SK-N-SH (cell line): ENCODE measurements around the gene TRHDE. TPM values are rescaled to one million over a fixed set of nuclear protein-coding genes. Genes with fewer than 3 reads are reported as not detected.
"Not testable (repeated sequence)": the region's sequence is repeated elsewhere in the genome, so short reads cannot be mapped to it uniquely, and the experiment has no call there.

Source experiments
- CTCF ChIA-PET: fragments of 300-600, 350-600 bp; formaldehyde crosslinking; extraction: SDS; loops from one replicate; lab custom pipeline; 2021; lab: Yijun Ruan, JAX
- POLR2A ChIA-PET: fragments of 350-600 bp; sonication (Branson Sonifier 250); formaldehyde crosslinking; extraction: SDS; loops from one replicate; lab custom pipeline; 2020; ENCODE audit warnings: antibody characterized with exemption, inconsistent platforms; lab: Yijun Ruan, JAX
- DNase-seq: peaks from one replicate; pipeline ENCODE4 v3.0.0; 2012
- H2AFZ ChIP-seq: fragments of 200-600 bp; sonication (generic); 2 replicates; pipeline ENCODE4 v1.8.1; 2016; ENCODE audit warnings: antibody characterized with exemption, mild to moderate bottlenecking, low read depth
- H3F3A ChIP-seq: fragments of 200-600 bp; sonication (generic); replicated peaks from 2 replicates; pipeline ENCODE3; 2016; ENCODE audit warnings: antibody characterized with exemption, mild to moderate bottlenecking; ENCODE audit not compliant: insufficient read depth
- H3K27ac ChIP-seq, 2 experiments: fragments of 200-500 bp in 1 of 2; fragments of 200-600 bp in 1 of 2; sonication (Bioruptor generic) in 1 of 2; sonication (generic), shearing (Covaris generic) in 1 of 2; 2 replicates each; pipeline versions ENCODE4 v1.5.1 to v1.6.1; 2014 to 2016; ENCODE audit warnings: low read depth in 2 of 2, inconsistent platforms in 1 of 2, low read length in 1 of 2, mild to moderate bottlenecking in 1 of 2, mixed read lengths in 1 of 2
- H3K27me3 ChIP-seq: fragments of 200-600 bp; sonication (generic), shearing (Covaris generic); 2 replicates; pipeline ENCODE4 v1.6.1; 2016; ENCODE audit warnings: mixed run types; ENCODE audit not compliant: insufficient read depth
- H3K36me3 ChIP-seq, 2 experiments: fragments of 200-500 bp in 1 of 2; fragments of 200-600 bp in 1 of 2; sonication (Bioruptor generic) in 1 of 2; sonication (generic) in 1 of 2; replicated peaks in 1 of 2; 2 replicates each; pipeline versions ENCODE3 to v1.5.1; 2014 to 2016; ENCODE audit warnings: low read length in 1 of 2, mild to moderate bottlenecking in 1 of 2; ENCODE audit not compliant: insufficient read depth in 2 of 2, control insufficient read depth in 1 of 2
- H3K4me1 ChIP-seq, 2 experiments: fragments of 200-500 bp in 1 of 2; fragments of 200-600 bp in 1 of 2; sonication (Bioruptor generic) in 1 of 2; sonication (generic), shearing (Covaris generic) in 1 of 2; 2 replicates each; pipeline versions ENCODE4 v1.5.1 to v1.6.1; 2014 to 2016; ENCODE audit warnings: low read depth in 1 of 2, low read length in 1 of 2, mixed run types in 1 of 2; ENCODE audit not compliant: insufficient read depth in 2 of 2, control insufficient read depth in 1 of 2
- H3K4me2 ChIP-seq: fragments of 200-600 bp; sonication (generic), shearing (Covaris generic); 2 replicates; pipeline ENCODE4 v1.6.1; 2017; ENCODE audit warnings: mixed run types
- H3K4me3 ChIP-seq, 2 experiments: fragments of 200-500 bp in 1 of 2; fragments of 200-600 bp in 1 of 2; sonication (Bioruptor generic) in 1 of 2; sonication (generic), shearing (Covaris generic) in 1 of 2; 2 replicates each; pipeline versions ENCODE4 v1.5.1 to v1.8.1; 2014 to 2016; ENCODE audit warnings: low read depth in 2 of 2, inconsistent platforms in 1 of 2, low read length in 1 of 2, mild to moderate bottlenecking in 1 of 2, mixed read lengths in 1 of 2, moderate library complexity in 1 of 2
- H3K79me2 ChIP-seq: fragments of 200-600 bp; sonication (generic); 2 replicates; pipeline ENCODE4 v1.8.1; 2017; ENCODE audit warnings: mild to moderate bottlenecking; ENCODE audit not compliant: insufficient read depth
- H3K9ac ChIP-seq: fragments of 200-600 bp; sonication (generic); 2 replicates; pipeline ENCODE4 v1.6.1; 2017; ENCODE audit warnings: mixed run types
- H3K9me2 ChIP-seq: fragments of 200-600 bp; sonication (generic); 2 replicates; pipeline ENCODE4 v1.6.1; 2017; ENCODE audit warnings: mixed run types
- H3K9me3 ChIP-seq: fragments of 200-600 bp; sonication (generic); 2 replicates; pipeline ENCODE4 v1.6.1; 2017; ENCODE audit warnings: mixed run types, mild to moderate bottlenecking, moderate library complexity
- H4K20me1 ChIP-seq: fragments of 200-600 bp; sonication (generic); 2 replicates; pipeline ENCODE4 v1.6.1; 2017; ENCODE audit warnings: mild to moderate bottlenecking, mixed run types; ENCODE audit not compliant: insufficient read depth
- CHD2 ChIP-seq: fragments of 150-350 bp; IDR thresholded peaks from 2 replicates; pipeline ENCODE4 v1.6.1; 2018; ENCODE audit warnings: low read length; ENCODE audit not compliant: partially characterized antibody
- ELF1 ChIP-seq: IDR thresholded peaks from 2 replicates; pipeline ENCODE4 v1.4.0; 2012
- GABPA ChIP-seq: IDR thresholded peaks from 2 replicates; pipeline ENCODE4 v1.4.0; 2012; ENCODE audit warnings: low read depth, mild to moderate bottlenecking
- JUND ChIP-seq: IDR thresholded peaks from 2 replicates; pipeline ENCODE4 v1.4.0; 2012
- NRF1 ChIP-seq: IDR thresholded peaks from 2 replicates; pipeline ENCODE4 v1.6.1; 2012; ENCODE audit warnings: low read depth, mild to moderate bottlenecking, low read length
- POLR2AphosphoS5 ChIP-seq: IDR thresholded peaks from 2 replicates; pipeline ENCODE4 v1.6.1; 2012; ENCODE audit warnings: low read depth, low read length
- RCOR1 ChIP-seq: fragments of 150-350 bp; IDR thresholded peaks from 2 replicates; pipeline ENCODE4 v1.6.1; 2017; ENCODE audit warnings: antibody characterized with exemption, low read length
- RXRA ChIP-seq: IDR thresholded peaks from 2 replicates; pipeline ENCODE4 v1.4.0; 2012; ENCODE audit warnings: low read depth, mild to moderate bottlenecking, borderline replicate concordance
- SIN3A ChIP-seq: IDR thresholded peaks from 2 replicates; pipeline ENCODE4 v1.6.1; 2012; ENCODE audit warnings: low read depth, mild to moderate bottlenecking, low read length, moderate library complexity, borderline replicate concordance
- TCF12 ChIP-seq: IDR thresholded peaks from 2 replicates; pipeline ENCODE4 v1.4.0; 2012
- YY1 ChIP-seq: IDR thresholded peaks from 2 replicates; pipeline ENCODE4 v1.4.0; 2012; ENCODE audit warnings: low read depth, mild to moderate bottlenecking
- ZBTB33 ChIP-seq: IDR thresholded peaks from 2 replicates; pipeline ENCODE4 v1.4.0; 2012; ENCODE audit warnings: low read depth, borderline replicate concordance
- WGBS: methylation state at CpG from one replicate; pipeline ENCODE4 v1.1.6; 2017; ENCODE audit warnings: low lambda C conversion rate; 5-methylcytosine and 5-hydroxymethylcytosine counted together
- polyA plus RNA-seq, 3 experiments: library from polyadenylated mRNA; depleted of rRNA; stranded (reverse); fragments of >200 nt; gene quantifications; 2 replicates each; pipeline ENCODE4 v1.2.3, GENCODE V29; 2012
- TF ChIP-seq, protein P1 (sequence below): IDR thresholded peaks from 2 replicates; pipeline ENCODE4 v1.4.0; 2012; ENCODE audit warnings: low read depth, borderline replicate concordance

Gene TRHDE
- polyA plus RNA-seq, 1 of the 3 experiments (the other 2 are of a cell fraction), result 0.46 TPM

DNA sequence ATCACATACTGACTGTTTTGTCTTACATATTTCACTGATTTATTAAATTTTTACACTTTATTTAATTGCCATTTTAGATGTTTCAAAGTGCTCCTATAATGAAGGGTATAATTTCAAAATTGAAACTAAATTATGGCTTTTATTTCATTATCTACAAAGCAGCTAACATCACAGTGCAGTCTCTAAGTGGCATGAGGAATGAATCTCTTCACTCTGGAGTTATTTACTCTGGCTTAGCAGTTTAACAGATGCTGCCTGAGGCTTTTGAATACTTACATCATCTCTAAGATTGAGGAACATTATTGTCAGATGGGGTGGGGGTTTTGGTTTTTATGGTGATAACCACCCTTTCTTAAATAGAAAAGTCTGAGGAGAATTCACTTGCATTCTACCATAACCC lies 386.4 kb downstream of the TRHDE start (continued):
- TF ChIP-seq ZBTB33, result no peak

DNA sequence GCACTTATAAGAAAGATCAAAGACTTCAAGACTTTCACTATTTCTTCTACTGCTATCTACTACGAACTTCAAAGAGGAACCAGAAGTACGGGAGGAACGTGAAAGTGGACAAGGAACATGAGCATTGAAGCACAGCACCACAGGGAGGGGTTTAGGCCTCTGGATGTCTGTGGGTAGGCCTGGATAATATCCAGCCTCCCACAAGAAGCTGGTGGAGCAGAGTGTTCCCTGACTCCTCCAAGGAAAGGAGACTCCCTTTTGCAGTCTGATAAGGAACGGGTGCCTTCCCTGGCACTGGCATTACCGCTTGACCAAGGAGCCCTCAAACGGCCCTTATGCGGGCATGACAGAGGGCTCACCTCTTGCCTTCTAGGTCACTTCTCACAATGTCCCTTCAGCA lies 388.0 kb downstream of the TRHDE start:
- H3K27me3 ChIP-seq, H3K9me3 ChIP-seq, H2AFZ ChIP-seq, H3K27ac ChIP-seq, H3K4me3 ChIP-seq, H3K36me3 ChIP-seq, POLR2A ChIA-PET, H3K79me2 ChIP-seq, H4K20me1 ChIP-seq, DNase-seq, H3K9ac ChIP-seq, H3K4me2 ChIP-seq, H3K4me1 ChIP-seq, H3K9me2 ChIP-seq, CTCF ChIA-PET, H3F3A ChIP-seq: not testable (repeated sequence)
- 51% methylated on average over 6 of the region's 7 CpGs for WGBS

DNA sequence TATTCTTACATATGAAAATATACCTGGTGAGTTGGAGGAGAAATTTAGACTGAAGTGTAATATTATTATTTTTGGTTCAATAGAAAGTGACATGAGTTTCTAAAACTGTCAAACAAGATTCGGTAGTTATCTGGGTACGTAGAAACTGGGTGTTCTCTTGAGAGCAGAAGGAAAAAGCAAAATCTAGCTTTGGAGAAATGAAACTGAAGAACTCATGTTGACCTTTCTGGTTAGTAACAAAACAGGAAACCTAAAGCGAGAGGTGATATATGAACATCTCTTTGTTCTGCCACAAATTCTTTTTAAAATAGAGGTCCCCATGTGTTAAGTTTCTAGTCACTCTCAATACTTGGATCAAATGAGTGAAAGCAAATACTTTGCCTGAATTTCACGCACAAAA lies 401.7 kb downstream of the TRHDE start:
- Histone ChIP-seq H2AFZ (no peak overlapping the region), H3F3A (no peaks in the 10 kb centered on the region), H3K36me3 (no peaks in the 10 kb centered on the region), H3K4me3 (no peak overlapping the region), H3K9ac (no peak overlapping the region), H3K9me3 (no peaks in the 10 kb centered on the region; the same call in 1 of the 2 replicates), H3K27ac (no peak overlapping the region), H3K4me1 (no peaks in the 10 kb centered on the region), H3K79me2 (no peaks in the 10 kb centered on the region), H3K9me2 (no peaks in the 10 kb centered on the region), H3K27me3 (no peaks in the 10 kb centered on the region), H3K4me2 (no peak overlapping the region), H4K20me1 (no peaks in the 10 kb centered on the region)
- ChIA-PET POLR2A (no interaction called here), CTCF (no interaction called here)
- 47% methylated on average over 4 of the region's 4 CpGs for WGBS
- no peak for DNase-seq
- TF ChIP-seq GABPA, result no peak
- no peak for TF ChIP-seq CHD2
- TF ChIP-seq RCOR1, result no peak
- no peak for TF ChIP-seq SIN3A
- TF ChIP-seq, protein P1, sequence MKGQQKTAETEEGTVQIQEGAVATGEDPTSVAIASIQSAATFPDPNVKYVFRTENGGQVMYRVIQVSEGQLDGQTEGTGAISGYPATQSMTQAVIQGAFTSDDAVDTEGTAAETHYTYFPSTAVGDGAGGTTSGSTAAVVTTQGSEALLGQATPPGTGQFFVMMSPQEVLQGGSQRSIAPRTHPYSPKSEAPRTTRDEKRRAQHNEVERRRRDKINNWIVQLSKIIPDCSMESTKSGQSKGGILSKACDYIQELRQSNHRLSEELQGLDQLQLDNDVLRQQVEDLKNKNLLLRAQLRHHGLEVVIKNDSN, result no peak
- TF ChIP-seq ELF1, result no peak
- TF ChIP-seq JUND, result no peak
- no peak for TF ChIP-seq YY1
- no peak for TF ChIP-seq TCF12
- TF ChIP-seq POLR2AphosphoS5, result no peak
- no peak for TF ChIP-seq RXRA
- no peak for TF ChIP-seq ZBTB33
- TF ChIP-seq NRF1, result no peak
- TF ChIP-seq, all 33 proteins: peak for 0
